Natural killer cell (primary cell): Measurements from ENCODE around the gene ARHGAP44. TPM values are rescaled to one million over a fixed set of nuclear protein-coding genes. Genes with fewer than 3 reads are reported as not detected.

Source experiments
- ATAC-seq, 3 donors: fragments of 150-1000 bp in 2 of 3; fragments of 200-7000 bp in 1 of 3; cut with Tn5 transposase; 1 replicate in 1 of 3; 2 replicates in 2 of 3; pipeline ENCODE4 v1.10.0; 2021; ENCODE audit warnings: mild to moderate bottlenecking in 2 of 3, moderate library complexity in 2 of 3
- DNase-seq, 2 donors: peaks; one replicate each; pipeline versions ENCODE4 v3.0.0 to v3.0.0-alpha.2; 2013 to 2021; ENCODE audit warnings: mixed read lengths in 1 of 2
- H3K27ac ChIP-seq: one replicate; pipeline ENCODE4 v1.5.1; 2013; ENCODE audit warnings: mild to moderate bottlenecking, low read length
- H3K27me3 ChIP-seq: one replicate; pipeline ENCODE4 v1.6.1; 2013; ENCODE audit warnings: low read length; ENCODE audit not compliant: control insufficient read depth, insufficient read depth
- H3K36me3 ChIP-seq: one replicate; pipeline ENCODE4 v1.6.1; 2013; ENCODE audit warnings: low read length; ENCODE audit not compliant: control insufficient read depth, insufficient read depth
- H3K4me1 ChIP-seq: one replicate; pipeline ENCODE4 v1.6.1; 2013; ENCODE audit warnings: low read length; ENCODE audit not compliant: control insufficient read depth, insufficient read depth
- H3K4me3 ChIP-seq: one replicate; pipeline ENCODE4 v1.5.1; 2013; ENCODE audit warnings: low read length
- H3K9me3 ChIP-seq: one replicate; pipeline ENCODE4 v1.6.1; 2013; ENCODE audit warnings: low read length; ENCODE audit not compliant: control insufficient read depth, insufficient read depth
- H3K27ac Mint-ChIP-seq, 2 donors: one replicate each; pipeline ENCODE4 v1.8.0; 2022; ENCODE audit warnings: mild to moderate bottlenecking in 2 of 2, mixed read lengths in 2 of 2, moderate library complexity in 1 of 2
- H3K27me3 Mint-ChIP-seq, 2 donors: one replicate each; pipeline ENCODE4 v1.8.0; 2022; ENCODE audit warnings: low read depth in 2 of 2, mixed read lengths in 2 of 2
- H3K36me3 Mint-ChIP-seq: one replicate; pipeline ENCODE4 v1.8.0; 2022; ENCODE audit warnings: mixed read lengths
- H3K4me1 Mint-ChIP-seq, 2 donors: one replicate each; pipeline ENCODE4 v1.8.0; 2022; ENCODE audit warnings: mixed read lengths in 2 of 2
- H3K4me3 Mint-ChIP-seq: one replicate; pipeline ENCODE4 v1.8.0; 2022; ENCODE audit warnings: mild to moderate bottlenecking, moderate library complexity, mixed read lengths
- H3K9me3 Mint-ChIP-seq, 2 donors: one replicate each; pipeline ENCODE4 v1.8.0; 2022; ENCODE audit warnings: mixed read lengths in 2 of 2
- CTCF ChIP-seq: fragments of 200-600 bp; IDR thresholded peaks from one replicate; pipeline ENCODE4 v1.8.0; 2022; ENCODE audit warnings: antibody characterized with exemption
- WGBS: methylation state at CpG from one replicate; pipeline ENCODE4 v1.1.7; 2013; ENCODE audit warnings: missing lambda C conversion rate; ENCODE audit not compliant: insufficient coverage; 5-methylcytosine and 5-hydroxymethylcytosine counted together
- intact Hi-C: fragments of 100-400 bp; cut with micrococcal nuclease; formaldehyde crosslinking; loops from one replicate; pipeline ENCODE4 v1.14.2; 2022
- total RNA-seq, 4 donors: library from RNA; stranded (reverse); fragments of 120-200 nt in 1 of 4; gene quantifications; one replicate each; pipeline versions ENCODE4 v1.2.3 to v1.2.4, GENCODE V29; 2013 to 2022

ARHGAP44 gene
- total RNA-seq, 3 donors from 2014 or later (not counting 1 experiment from before 2014, with no cell fraction given), result not detected

GRCh38 chr17:12853921-12854320, 64.6 kb downstream of the ARHGAP44 start:
- ATAC-seq (no peak), DNase-seq (no peak)
- H3K36me3 ChIP-seq, result no peaks in the 10 kb centered on the region
- H3K4me1 Mint-ChIP-seq, result no peaks in the 10 kb centered on the region
- H3K36me3 Mint-ChIP-seq, result no peaks in the 10 kb centered on the region
- intact Hi-C loops, result no loop called here
- no peaks in the 10 kb centered on the region for H3K4me1 ChIP-seq
- no peak overlapping the region for H3K4me3 Mint-ChIP-seq
- peaks cover 0 to 3% of the 10 kb centered on the region in 2 donors for H3K27me3 Mint-ChIP-seq
- peaks cover 2 to 8% of the 10 kb centered on the region in 2 donors for H3K9me3 Mint-ChIP-seq
- no peak overlapping the region for H3K27ac Mint-ChIP-seq
- no peaks in the 10 kb centered on the region for H3K27me3 ChIP-seq
- H3K9me3 ChIP-seq, result peaks cover 15% of the 10 kb centered on the region
- H3K27ac ChIP-seq, result no peak overlapping the region
- WGBS, result 87% methylated on average over 2 of the region's 2 CpGs
- no peak for TF ChIP-seq CTCF
- H3K4me3 ChIP-seq, result no peak overlapping the region

GRCh38 chr17:12856416-12856815, 67.1 kb downstream of the ARHGAP44 start:
- TF ChIP-seq CTCF, result no peak
- Mint-ChIP-seq H3K36me3 (no peaks in the 10 kb centered on the region), H3K4me3 (no peak overlapping the region), H3K27me3 (peaks cover 0 to 3% of the 10 kb centered on the region in 2 donors), H3K4me1 (no peaks in the 10 kb centered on the region), H3K27ac (no peak overlapping the region), H3K9me3 (peaks cover 4 to 8% of the 10 kb centered on the region in 2 donors)
- H3K4me1 ChIP-seq, result no peaks in the 10 kb centered on the region
- H3K27me3 ChIP-seq, result no peaks in the 10 kb centered on the region
- WGBS, result 63% methylated on average over 2 of the region's 3 CpGs
- H3K4me3 ChIP-seq, result no peak overlapping the region
- H3K36me3 ChIP-seq, result no peaks in the 10 kb centered on the region
- H3K27ac ChIP-seq, result no peak overlapping the region
- ATAC-seq (no peak), DNase-seq (no peak)
- H3K9me3 ChIP-seq, result peaks cover 9% of the 10 kb centered on the region
- intact Hi-C loops, result no loop called here

GRCh38 chr17:12857592-12857991, 68.3 kb downstream of the ARHGAP44 start:
- Histone ChIP-seq H3K9me3 (peaks cover 9% of the 10 kb centered on the region), H3K4me3 (no peak overlapping the region), H3K27me3 (no peaks in the 10 kb centered on the region), H3K36me3 (no peaks in the 10 kb centered on the region), H3K4me1 (no peaks in the 10 kb centered on the region), H3K27ac (no peak overlapping the region)
- intact Hi-C loops, result no loop called here
- ATAC-seq (no peak), DNase-seq (no peak)
- Mint-ChIP-seq H3K9me3 (peaks cover 6 to 8% of the 10 kb centered on the region in 2 donors), H3K27ac (no peak overlapping the region), H3K4me1 (no peaks in the 10 kb centered on the region), H3K4me3 (no peak overlapping the region), H3K27me3 (peaks cover 0 to 3% of the 10 kb centered on the region in 2 donors), H3K36me3 (no peaks in the 10 kb centered on the region)
- TF ChIP-seq CTCF, result no peak
- WGBS, result no CpG with 5 or more reads among the region's 2 CpGs

- Mint-ChIP-seq H3K27me3 (no peaks in the 10 kb centered on the region), H3K36me3 (no peaks in the 10 kb centered on the region), H3K27ac (no peak overlapping the region), H3K4me1 (no peaks in the 10 kb centered on the region), H3K9me3 (peaks cover 0 to 5% of the 10 kb centered on the region in 2 donors), H3K4me3 (no peak overlapping the region)
- Histone ChIP-seq H3K4me1 (no peaks in the 10 kb centered on the region), H3K4me3 (no peak overlapping the region), H3K27ac (no peak overlapping the region), H3K9me3 (peaks cover 2% of the 10 kb centered on the region), H3K27me3 (no peaks in the 10 kb centered on the region), H3K36me3 (no peaks in the 10 kb centered on the region)
- DNase-seq (no peak), ATAC-seq (no peak)
- intact Hi-C loops, result no loop called here
- 79% methylated on average over 8 of the region's 9 CpGs for WGBS
- no peak for TF ChIP-seq CTCF
Measured at GRCh38 chr17:12859520-12859919, 70.2 kb downstream of the ARHGAP44 start.
